Measurements from ENCODE around the gene PLCB4.

- TF ChIP-seq CTCF (IDR thresholded peaks at IDR 0.05), result no peak
- no peak for TF ChIP-seq POLR2A (IDR thresholded peaks at IDR 0.05; ENCODE audit: low read depth)
Measured at GRCh38 chr20:9447182-9447581, 378.3 kb downstream of the PLCB4 start.
